GM18505 (cell line): ENCODE data around the gene MALAT1.
A peak's percentile ranks its signal among the peaks of the same experiment; 100 is the strongest.

Experiments used
- ATAC-seq: cut with Tn5 transposase; IDR thresholded peaks from one replicate; pipeline ENCODE4 v1.9.1; 2021; ENCODE audit not compliant: unreplicated experiment
- POLR2A ChIP-seq: IDR thresholded peaks from 4 replicates; pipeline ENCODE4 v1.6.1; 2011; ENCODE audit warnings: borderline replicate concordance; ENCODE audit not compliant: insufficient read depth, insufficient read length; ENCODE audit errors: extremely low read depth

The MALAT1 gene

DNA sequence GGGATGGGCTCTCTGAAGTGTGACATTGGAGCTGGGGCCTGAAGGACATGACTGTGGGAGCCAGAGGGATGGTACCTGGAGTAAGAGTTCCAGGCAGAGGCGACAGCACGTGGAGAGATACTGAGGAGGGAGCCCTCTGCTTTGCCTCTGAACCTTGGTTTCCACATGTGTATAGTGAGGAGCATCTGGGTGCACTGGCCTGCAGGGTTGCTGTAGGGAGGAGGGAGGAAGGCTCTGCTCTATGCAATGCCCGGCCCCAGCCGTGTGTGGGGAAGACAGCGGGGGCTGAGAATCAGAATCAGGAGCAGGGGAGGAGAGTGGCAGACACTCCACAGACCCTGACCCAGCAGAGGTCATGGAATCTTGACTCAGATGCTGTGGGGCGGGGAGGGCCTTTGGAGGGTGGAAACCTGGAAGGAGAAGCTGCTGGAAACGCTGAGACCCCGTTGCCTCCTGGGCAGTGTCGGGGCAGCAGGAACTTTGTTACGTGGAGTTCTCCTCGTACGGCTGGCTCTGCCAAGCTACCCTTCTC is 30.0 kb downstream of the MALAT1 start:
- no peak for TF ChIP-seq POLR2A
- ATAC-seq = no peak

DNA sequence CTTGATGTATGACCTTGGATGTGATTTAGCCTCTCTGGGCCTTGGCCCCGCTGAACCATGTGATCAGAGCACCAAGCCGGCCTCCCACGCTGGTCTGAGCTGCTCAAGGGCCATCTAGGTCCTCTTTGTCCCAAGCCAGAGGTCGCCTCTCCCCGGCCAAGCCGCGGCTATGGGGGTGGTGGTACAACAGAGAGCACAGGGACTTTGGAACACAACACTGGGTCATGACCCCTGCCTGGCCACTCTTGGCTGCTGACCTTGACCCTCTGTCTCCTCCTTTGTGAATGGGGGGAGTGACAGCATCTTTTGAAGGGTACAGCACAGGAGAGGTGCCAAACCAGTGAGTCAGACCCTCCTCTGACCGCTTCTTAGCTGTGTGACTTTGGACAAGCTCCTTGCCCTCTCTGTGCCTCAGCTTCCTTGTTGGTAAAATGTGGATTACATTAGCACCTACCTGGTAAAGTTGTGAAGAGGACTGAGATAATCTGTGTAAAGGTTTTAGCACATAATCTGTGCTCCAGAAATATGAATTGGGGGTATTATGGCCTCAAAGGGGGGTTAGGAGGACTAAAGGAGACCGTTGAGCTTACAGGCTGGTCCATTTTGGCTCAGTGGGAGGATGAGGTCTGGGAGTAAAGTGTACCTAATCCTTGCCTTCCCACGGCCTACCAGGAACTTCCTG is 30.8 kb downstream of the MALAT1 start:
- TF ChIP-seq POLR2A = no peak
- ATAC-seq = no peak

DNA sequence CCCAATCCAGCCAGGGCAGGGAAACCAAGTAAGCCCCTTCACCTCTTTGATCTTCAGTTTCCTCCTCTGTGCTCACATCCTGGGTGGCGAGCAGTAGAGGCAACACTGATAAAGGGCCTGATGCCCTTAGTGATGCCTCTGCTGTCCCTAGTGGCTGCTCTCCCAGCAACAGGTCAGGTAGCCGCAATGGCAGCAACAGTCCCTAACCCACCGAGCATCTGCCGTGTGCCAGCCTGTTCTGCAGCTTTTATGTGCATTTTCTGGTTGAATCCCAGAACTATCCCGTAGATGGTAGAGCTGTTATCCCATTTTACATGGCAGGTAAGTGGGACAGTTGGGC is 31.3 kb downstream of the MALAT1 start:
- ATAC-seq = no peak
- TF ChIP-seq POLR2A = no peak

DNA sequence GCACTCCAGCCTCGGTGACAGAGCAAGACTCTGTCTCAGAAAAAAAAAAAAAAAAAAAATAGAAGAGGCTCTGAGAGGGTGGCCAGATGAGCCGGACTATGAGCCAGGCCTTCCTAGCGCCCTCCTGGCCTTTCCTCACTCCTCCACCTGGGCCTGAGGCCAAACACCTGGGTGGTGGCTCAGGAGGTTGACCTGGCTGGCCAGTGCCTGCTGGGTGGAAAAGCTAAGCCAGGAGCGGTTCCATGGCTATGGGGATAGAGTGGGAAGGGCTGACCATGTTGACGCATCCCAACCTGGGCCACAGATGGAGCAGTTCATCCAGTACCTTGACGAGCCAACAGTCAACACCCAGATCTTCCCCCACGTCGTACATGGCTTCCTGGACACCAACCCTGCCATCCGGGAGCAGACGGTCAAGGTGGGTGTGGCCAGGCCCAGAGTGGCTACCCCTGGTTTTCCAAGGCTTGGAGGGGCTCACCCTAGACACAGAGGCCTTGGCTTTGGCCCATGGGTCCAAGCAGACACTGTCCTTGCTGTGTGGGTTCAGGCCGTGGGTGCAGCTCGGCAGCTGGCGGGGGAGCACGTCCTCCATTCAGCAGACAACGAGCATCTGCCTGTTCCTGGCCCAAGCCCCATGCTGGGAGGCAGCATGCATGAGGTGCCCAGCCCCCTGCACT is 33.7 kb downstream of the MALAT1 start:
- TF ChIP-seq POLR2A = no peak

DNA sequence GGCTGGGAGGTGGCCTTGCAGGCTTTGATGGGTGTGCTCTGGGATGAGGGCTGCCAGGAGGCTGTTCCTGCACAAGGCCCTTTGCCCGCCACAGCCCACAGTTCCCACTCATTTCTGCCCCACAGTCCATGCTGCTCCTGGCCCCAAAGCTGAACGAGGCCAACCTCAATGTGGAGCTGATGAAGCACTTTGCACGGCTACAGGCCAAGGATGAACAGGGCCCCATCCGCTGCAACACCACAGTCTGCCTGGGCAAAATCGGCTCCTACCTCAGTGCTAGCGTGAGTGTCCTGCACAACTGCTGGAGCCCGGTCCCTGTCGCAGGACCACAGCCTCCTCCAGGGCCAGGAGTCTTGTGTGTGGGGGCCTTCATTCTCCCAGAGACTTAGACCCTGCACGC is 36.3 kb downstream of the MALAT1 start:
- ATAC-seq = no peak
- no peak for TF ChIP-seq POLR2A

More for the DNA sequence above, 33.7 kb downstream of the MALAT1 start:
- no peak for ATAC-seq

DNA sequence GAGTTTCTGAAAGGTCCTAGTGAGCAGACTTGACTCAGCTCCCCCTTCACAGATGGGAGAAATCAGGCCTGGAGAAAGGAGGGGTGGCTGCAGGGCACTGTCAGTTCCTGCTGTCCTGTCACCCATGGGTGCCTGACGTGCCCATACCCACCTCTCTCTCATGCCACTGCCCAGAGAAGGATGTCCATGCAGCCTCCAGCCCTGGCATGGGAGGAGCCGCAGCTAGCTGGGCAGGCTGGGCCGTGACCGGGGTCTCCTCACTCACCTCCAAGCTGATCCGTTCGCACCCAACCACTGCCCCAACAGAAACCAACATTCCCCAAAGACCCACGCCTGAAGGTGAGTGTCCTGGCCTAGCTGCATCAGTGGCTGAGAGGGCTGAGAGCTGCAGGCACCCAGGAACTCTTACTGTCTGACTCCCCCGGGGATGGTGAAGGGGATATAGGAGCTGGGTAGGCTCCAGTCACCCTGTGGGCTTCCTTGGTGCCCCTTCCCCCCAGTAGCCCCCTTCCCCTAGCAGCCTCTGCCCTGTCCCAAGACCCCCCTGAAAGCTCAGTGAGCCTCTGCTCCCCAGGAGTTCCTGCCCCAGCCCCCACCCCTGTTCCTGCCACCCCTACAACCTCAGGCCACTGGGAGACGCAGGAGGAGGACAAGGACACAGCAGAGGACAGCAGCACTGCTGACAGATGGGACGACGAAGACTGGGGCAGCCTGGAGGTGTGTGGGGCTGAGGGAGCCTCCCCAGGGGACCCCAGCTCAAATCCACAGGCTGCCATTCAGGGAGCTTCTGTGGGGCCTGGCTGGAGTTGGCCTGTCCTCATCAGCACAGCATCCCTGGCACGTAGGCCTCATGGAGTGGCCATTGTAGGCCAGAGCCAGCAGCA is 37.8 kb downstream of the MALAT1 start:
- TF ChIP-seq POLR2A = no peak

DNA sequence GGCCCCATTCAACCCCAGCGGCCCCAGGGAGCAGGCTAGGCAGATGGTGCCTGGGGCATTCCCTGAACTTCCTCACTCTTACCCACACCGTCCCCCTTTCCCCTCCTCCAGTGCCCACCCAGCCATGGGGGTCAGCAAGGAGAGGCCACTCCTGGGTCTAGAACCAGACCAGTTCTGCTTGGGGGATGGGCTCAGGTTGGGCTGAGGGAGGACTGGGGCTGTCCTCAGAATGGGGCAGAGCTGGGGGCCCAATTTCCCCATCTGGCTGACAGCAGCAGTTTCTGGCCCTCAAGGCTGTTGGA is 38.4 kb downstream of the MALAT1 start:
- ATAC-seq = no peak

More for the DNA sequence above, 37.8 kb downstream of the MALAT1 start:
- no peak for ATAC-seq

DNA sequence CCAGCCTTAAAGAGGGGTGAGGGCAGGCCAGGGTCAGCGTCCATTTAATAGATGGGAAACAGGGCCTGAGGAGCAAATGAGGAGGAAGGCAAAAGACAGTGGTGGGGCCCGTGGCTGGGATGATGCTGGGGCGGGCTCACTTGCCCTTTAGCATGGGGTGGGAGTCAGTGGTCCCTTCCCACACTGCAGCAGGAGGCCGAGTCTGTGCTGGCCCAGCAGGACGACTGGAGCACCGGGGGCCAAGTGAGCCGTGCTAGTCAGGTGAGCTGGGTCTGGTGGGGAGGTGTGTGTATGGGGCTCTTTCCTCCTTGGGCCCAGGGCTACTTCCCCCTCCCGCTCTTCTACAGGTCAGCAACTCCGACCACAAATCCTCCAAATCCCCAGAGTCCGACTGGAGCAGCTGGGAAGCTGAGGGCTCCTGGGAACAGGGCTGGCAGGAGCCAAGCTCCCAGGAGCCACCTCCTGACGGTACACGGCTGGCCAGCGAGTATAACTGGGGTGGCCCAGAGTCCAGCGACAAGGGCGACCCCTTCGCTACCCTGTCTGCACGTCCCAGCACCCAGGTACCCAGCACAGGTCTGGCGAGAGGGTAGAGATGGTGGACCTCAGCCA is 38.9 kb downstream of the MALAT1 start:
- ATAC-seq = no peak
- TF ChIP-seq POLR2A = no peak

More for the DNA sequence above, 38.4 kb downstream of the MALAT1 start:
- TF ChIP-seq POLR2A = no peak

DNA sequence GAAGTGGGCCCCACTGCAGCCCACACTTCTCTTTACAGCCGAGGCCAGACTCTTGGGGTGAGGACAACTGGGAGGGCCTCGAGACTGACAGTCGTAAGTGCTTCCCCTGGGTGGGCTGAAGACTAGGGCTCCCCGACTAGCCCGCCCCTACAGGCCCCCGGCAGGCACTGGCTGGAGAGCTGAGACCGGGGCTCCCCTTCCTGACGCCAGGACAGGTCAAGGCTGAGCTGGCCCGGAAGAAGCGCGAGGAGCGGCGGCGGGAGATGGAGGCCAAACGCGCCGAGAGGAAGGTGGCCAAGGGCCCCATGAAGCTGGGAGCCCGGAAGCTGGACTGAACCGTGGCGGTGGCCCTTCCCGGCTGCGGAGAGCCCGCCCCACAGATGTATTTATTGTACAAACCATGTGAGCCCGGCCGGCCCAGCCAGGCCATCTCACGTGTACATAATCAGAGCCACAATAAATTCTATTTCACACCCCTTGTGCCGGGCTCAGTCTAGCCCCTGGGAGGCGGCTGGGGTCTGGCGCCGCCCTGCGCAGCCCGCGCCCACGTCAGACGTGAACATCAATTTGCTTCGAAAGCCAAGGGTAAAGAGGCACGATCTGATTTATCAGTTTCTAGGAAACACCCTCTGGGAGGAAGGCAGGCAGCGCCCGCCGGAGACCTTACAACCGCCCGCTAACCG is 39.5 kb downstream of the MALAT1 start:
- ATAC-seq = no peak
- no peak for TF ChIP-seq POLR2A

DNA sequence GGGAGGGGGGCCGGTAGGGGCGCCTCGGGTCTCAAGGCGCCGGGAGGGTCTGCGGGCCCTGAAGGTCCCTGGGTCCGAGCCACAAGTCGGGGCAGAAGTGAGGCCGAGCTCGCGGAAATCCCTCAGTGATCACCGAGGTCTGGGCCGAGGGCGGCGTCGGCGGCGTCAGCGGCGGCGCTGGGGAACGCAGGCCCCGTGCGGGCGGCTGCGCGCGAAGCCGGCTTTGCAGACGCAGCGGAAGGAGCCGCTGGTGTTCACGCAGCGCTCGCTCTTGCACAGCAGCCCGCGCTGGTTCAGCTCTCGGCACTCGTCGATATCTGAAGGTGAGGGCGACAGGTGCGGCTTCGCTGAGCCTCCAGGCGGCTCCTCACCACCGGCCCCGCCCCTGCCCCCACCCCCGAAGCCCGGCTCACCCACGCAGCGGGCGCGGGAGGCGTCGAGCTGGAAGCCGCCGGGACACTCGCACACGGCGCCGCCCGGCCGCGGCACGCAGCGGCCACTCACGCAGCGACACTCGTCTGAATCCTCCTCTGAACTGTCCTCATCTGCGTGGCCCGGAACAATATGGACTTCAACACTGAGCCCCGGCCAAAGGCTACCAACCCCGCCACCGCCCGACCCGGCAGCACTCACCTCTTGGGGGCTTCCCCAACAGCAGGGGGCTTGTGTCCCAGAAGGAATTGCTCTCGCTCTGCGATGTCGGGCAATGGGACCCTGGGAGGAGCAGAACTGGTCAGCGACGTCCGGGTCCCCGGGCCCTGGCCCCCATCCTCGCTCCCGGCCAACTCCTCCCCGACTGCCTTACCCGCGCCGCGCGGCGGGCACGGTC is 40.3 kb downstream of the MALAT1 start:
- TF ChIP-seq POLR2A = no peak
- ATAC-seq = no peak

DNA sequence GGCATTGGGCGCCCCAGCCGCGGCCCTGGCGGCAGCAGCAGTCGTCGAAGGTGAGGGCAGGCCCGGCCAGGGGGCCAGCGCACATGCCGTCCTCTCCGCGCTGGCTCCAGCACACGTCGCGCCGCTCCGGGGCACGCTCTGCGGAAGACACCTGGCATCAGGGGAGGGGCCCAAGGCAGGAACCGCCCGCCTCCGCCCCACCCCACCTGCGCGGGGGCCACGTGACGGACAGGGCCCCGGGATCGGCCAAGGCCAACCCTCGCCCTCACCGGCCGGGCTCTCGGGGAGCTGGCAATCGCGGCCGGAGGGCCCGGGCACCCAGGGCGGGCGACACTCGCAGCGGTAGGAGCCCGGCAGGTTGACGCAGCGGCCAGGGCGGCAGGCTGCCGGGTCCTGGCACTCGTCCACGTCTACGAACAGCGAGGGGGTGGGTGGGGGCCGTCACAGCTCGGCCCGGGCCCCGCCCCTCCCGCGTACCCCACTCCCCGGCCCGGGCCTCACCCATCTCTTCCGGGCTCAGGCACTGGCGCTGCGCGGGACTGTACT is 41.0 kb downstream of the MALAT1 start:
- peak; percentile 41 for ATAC-seq
- TF ChIP-seq POLR2A = no peak

DNA sequence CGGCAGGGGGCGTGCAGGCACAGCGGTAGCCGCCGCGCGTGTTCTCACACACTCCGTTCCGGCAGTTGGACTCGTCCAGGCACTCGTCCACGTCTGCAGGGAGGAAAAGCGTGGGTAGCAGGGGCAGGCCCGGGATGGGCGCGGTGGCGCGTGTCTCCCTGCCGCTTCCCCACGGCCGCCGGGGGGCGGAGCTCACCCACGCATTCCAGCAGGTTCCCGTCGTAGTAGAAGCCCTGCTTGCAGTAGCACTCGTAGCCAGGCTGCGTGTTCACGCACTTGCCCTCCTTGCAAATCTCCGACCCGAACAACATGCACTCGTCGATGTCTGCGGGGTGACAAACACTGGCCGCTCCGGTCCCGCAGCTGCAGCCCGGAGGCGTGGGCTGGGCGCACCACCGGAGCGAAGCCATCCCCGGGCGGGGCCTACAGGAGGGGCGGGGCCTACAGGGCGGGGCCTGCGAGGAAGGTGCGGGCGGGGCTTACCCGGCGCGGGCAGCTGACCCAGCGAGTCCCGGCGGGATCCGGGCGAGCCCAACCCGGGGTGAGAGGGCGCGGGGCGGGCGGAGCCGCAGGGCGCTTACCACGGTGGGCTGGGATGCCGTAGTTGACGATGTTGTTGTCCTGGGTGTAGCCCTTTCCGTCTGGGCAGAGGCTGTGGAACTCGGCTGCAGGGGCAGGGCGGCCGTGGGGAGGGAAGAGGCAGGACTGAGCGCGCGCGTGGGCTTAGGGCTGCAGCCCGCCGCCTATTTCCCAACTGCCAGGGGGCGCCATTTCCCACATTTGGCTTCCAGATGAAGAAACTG is 41.6 kb downstream of the MALAT1 start:
- TF ChIP-seq POLR2A = peak; percentile 46

More for the DNA sequence above, 41.6 kb downstream of the MALAT1 start:
- peak; percentile 69 for ATAC-seq
